ENCODE results near the gene ZNF662. TPM values are rescaled to one million over a fixed set of nuclear protein-coding genes. Genes with fewer than 3 reads are reported as not detected.
"Not testable (repeated sequence)": the region's sequence is repeated elsewhere in the genome, so short reads cannot be mapped to it uniquely, and the experiment has no call there.

ZNF662 gene
- total RNA-seq (2014; rRNA removed; shearing (Covaris generic)): 0.29 and 0.72 TPM in 2 replicates

DNA sequence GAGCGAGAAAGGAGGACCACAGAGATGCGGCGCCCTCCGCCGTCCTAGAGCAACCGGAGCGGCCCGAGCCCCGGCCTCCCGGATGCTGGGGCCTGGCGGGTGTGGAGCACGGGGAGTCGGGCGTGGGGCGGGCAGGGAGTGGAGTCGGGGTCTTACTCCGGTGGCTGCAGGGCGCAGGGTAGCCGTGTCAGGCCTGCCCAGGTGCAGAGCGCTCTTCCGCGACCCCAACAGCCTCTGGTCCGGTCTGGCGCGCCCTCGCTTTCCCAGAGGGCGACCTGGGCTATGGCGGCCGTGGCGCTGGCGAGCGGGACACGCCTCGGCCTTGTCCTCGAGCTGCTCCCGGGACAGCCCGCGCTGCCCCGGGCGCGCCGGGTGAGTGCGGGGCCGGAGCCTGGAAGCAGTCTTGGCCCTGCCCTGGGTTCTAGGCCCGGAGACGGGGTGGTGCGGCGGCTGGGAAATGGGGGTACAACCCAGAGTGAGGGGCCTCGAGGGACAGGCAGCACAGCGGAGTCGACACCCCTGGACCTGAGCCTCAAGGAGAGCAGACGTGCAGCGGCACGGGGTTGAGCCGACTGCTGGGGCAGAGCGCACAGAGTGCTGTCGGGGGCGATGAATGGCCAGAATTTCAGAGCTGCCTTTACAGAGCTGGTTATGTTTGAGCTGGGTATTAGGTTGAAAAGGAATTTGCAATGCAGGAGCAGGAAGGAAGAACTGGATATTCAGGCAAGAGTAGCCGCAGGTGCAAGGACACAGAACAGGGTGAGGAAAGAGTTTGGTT lies at the start of gene ZNF662:
ZNF662 (plus strand) TSS at position 73 of the 778 bp plus-strand sequence. CDS start 1,973 bp downstream, outside the sequence.
- DNase-seq (ENCODE audit: low read depth): peak; percentile 27

DNA sequence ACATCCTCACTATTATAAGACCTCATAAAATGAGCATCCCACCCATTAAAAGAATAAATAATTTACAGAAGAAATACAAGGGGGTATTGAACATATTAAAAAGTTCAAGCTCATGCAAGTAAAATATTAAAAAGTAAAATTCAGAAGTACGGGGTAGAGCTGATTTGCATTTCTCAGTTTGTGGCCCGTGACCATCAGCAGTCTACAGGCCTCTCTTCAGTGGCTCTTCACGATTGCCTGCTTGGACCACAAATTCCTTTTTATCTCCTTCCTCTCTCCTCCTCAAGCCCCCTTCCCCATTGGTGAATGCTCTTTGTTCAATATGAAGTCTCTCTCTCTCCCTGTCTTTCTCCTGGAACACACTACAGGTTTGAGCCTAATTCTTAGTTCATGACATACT lies 49.4 kb upstream of the ZNF662 start:
- DNase-seq (ENCODE audit: low read depth): no peak

DNA sequence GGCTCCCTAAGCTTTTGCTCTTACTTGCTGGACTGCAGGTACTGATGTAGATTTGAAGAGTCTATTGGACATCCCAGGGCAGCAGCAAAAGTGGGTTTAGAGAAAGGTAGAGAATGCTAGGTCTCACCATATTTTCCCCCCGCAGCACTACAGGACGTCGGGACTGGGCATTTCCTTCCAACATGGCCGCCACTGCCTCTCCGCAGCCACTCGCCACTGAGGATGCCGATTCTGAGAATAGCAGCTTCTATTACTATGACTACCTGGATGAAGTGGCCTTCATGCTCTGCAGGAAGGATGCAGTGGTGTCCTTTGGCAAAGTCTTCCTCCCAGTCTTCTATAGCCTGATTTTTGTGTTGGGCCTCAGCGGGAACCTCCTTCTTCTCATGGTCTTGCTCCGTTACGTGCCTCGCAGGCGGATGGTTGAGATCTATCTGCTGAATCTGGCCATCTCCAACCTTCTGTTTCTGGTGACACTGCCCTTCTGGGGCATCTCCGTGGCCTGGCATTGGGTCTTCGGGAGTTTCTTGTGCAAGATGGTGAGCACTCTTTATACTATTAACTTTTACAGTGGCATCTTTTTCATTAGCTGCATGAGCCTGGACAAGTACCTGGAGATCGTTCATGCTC lies 41.5 kb upstream of the ZNF662 start:
- DNase-seq (ENCODE audit: low read depth): no peak

DNA sequence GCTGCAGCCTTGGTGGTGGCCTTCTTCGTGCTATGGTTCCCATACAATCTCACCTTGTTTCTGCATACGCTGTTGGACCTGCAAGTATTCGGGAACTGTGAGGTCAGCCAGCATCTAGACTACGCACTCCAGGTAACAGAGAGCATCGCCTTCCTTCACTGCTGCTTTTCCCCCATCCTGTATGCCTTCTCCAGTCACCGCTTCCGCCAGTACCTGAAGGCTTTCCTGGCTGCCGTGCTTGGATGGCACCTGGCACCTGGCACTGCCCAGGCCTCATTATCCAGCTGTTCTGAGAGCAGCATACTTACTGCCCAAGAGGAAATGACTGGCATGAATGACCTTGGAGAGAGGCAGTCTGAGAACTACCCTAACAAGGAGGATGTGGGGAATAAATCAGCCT lies 40.7 kb upstream of the ZNF662 start:
- DNase-seq (ENCODE audit: low read depth): no peak

DNA sequence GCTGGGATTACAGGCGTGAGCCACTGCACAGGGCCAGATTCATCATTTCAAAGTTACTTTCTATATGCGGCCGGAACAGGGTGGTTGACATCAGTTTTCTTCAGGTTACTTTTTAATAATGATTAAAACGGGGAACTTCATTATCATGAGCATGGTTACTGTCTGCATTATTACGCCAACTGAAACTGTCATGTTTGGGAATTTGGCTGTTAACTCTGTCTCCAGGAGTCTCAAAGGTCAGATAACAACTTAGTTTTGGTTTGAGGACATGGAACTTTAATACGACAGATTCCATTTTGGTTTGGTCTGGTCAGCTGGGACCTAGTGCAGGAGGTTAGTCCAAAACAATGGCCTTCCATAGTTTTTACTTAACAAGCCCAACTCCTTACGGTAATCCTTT lies 38.8 kb upstream of the ZNF662 start:
- no peak for DNase-seq (ENCODE audit: low read depth)

DNA sequence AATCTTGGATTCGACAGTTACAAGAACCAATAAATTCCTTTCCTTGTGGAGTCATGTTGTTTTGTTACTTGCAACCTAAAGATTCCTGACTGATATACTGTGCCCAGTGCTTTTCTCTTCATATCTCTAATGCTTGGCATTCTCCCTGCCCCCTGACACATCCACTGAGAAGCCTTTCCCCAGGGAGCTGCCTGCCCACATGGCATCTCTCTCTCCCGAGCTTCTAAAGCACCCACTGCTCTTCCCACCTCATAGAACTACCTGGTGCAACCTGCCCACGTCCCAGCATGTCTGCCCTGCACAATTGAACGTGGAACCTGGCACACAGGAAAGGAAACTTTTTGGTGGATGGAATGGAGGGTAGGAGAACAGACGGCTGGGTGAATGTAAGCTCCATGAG lies 37.1 kb upstream of the ZNF662 start:
- no peak for DNase-seq (ENCODE audit: low read depth)

DNA sequence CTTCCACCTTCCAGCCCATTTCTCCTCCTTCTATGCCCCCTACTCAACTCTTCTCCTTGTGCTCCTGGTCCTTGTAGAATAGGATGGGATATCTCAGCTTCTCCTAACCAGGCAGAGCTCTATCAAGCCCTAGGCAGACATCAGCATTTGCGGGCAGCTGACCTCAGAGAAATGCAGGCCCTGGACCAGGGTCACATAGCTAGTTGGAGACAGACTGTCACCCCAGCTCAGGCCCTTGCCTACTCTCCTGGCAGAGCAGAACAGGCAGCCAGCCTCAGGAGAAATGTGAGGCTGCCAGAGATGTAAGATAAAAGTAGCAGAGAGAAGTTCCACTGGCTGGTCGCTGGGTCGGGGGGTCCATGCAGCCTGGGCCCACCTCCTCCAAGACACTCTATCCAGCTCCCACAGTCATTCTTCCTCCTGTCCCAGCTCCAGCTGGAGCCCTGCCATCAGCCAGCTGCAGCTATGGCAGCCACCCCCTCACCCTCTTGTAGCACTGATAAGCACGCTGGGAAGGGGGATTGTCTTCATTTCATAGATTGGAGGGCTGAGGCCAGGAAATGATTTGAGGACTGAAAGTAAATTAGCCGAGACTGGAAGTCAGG lies 34.2 kb upstream of the ZNF662 start:
- no peak for DNase-seq (ENCODE audit: low read depth)

DNA sequence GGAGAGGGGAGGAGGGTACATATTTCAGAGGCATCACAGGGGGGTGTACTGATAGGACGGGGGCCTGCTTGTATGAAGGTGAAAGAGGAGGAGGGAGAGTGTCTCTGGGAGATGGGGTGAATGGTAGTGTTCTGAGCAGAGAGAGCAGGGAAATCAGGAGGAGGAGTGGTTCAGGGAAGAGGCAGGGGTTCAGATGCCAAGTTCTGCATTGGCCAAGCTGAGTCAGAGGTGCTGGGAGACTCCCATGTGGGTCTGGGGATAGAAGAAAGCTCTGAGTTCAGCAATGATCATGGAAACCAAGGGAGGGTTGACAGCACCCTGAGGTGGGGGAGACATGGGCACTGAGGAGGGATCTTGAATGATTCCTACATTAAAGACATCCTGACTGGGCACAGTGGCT lies 33.2 kb upstream of the ZNF662 start:
- DNase-seq (ENCODE audit: low read depth): no peak

DNA sequence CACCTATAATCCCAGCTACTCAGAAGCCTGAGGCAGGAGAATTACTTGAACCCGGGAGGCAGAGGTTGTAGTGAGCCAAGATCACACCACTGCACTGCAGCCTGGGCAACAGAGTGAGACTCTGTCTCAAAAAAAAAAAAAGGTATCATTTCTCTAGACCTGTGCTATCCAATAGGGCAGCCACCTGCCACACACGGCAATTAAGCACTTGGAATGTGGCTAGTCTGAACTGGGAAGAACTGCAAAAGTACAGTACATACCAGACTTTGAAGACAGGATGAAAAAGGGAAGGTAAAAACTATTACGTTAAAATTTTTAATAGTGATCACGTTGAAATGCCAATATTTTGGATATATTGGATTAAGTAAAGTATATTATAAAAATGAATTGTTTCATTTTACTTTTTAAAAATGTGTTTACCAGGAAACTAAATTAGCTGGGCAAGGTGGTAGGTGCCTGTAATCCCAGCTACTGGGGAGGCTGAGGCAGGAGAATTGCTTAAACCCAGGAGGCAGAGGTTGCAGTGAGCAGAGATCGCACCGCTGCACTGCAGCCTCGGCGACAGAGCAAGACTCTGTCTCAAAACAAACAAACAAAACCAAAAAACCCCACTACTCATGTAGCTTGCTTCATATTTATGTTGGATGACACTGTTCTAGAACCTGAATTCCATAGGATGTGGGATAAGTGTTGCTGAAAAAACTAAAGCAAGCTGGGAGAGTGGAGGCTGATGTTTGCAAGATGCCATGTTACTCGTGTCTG lies 32.5 kb upstream of the ZNF662 start:
- no peak for DNase-seq (ENCODE audit: low read depth)

DNA sequence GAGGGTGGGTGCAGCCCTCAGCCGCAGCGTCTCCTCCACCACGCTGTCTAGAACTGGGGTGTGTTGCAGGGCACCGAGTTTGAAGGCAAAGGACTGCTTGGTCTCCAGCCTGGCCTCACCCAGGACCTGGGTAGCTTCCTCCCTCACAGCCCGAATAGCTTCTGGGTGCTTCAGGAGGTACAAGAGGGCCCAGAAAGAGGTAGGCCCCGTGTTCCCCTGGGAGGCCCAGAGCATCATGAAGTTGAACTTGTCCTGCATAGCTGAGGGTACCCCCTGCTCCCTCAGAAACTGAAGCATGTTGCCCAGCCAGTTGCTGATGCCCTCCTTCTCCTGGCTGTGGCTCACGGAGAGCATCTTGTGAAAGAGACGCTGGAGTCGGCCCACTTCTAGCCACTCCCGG lies 31.2 kb upstream of the ZNF662 start:
- DNase-seq (ENCODE audit: low read depth): no peak

DNA sequence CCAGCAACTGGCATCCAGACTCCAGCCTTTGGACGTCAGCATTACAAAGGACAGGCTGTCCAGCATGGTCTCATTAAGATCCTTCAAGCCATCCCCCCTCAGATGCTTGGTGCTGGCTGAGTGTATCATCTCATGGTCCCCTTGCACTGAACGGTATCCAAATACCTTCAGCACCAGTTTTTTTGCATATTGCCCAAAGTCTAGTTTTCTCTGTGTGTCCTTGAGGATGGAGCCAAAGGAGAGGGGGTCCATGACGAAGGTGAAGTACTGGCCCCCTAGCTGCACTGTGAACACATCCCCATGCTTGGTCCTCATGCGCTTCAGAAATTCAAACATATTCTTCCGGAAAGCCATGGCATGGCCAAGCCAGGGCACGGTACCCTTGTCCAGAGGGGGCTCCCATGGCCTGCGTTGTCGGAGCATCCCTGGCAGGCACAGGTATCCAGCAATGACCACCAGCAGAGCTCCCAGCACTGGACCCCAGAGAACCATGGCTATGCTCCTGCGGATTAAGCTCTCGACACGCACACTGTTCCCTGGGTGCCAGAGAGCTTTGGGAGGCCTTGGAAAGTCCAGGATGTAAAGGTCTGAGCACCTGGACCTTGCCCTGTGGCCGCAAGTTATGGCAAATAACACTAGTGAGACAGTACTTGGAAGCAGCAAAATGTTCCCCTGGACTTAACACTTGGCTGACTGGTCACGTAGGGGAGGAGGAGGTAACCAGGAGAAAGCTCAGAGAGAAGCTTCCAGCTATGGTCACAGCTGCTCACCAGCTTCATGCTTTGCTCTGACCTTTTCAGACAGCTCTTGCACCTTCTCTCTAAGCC lies 30.4 kb upstream of the ZNF662 start, which contains the start of gene CYP8B1:
CYP8B1 (minus strand) TSS at position 555 of the 827 bp plus-strand sequence; CDS start at position 492, 63 bp downstream.
- DNase-seq (ENCODE audit: low read depth): no peak

DNA sequence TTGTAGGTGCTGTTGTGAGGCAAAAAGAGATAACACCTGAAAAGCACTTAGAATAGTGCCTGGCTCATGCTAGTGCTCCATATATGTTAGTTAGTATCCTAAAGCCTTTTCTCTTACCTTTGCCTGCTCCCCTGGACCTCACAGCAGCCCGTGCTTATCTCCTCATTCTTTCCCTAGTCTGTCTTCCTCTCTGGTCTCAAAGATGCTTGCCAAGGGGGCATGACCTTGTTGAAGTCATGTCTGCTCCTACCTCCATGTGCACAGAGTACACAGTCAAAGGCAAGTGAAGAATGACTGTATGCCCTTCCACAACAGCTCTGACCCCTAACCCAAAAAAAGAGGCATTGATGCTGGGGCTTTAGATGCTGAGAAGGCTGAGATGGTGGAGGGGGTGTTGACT lies 29.5 kb upstream of the ZNF662 start:
- DNase-seq (ENCODE audit: low read depth): no peak

DNA sequence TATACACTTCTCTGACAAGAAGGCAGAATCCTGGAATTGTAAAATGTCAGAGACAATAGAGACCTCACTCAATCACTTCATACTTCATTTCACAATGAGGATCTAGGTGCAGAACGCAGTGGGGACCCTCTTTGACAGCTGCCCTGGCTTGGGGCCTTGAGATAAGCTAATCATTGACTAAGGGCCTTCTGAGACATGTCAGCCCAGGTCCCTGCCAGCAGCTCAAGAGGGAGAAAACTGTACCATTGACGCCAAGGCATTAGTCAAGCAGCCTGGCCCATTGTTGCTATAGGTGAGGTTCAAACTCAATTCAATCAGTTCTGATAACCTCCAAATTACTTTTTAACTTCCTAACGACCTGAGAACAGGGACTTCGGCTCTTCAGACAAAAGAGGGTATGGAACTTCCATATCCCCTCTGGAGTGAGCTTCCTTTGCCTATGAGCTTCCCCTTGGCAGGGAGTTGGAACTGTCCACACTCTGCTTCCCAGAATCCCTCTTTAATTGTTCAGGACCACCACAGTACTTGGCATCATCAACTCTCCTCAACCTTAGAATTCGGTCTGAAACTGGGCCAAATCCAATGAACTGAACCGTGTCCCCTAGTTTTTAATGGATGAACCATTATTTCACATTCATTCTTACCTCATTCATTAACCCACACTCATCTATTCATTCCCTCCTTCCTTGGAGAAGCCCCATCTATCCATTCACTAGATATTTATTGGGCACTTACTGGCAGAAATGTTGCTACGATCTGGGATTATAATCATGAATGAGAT lies 28.8 kb upstream of the ZNF662 start:
- no peak for DNase-seq (ENCODE audit: low read depth)

DNA sequence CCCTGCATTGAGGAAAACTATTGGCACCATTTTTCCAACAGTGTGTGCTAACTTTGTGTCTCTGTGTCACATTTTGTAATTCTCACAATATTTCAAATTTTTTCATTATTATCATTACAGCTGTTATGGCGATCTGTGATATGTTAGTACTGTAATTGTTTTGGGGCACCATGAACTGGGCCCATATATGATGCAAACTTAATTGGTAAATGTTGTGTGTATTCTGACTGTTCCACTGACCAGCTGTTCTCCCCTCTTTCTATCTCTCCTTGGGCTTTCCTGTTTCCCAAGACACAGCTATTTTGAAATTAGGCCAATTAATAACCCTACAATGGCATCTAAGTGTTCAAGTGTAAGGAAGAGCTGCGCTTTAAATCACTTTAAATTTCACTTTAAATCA lies 28.1 kb upstream of the ZNF662 start:
- DNase-seq (ENCODE audit: low read depth): no peak

DNA sequence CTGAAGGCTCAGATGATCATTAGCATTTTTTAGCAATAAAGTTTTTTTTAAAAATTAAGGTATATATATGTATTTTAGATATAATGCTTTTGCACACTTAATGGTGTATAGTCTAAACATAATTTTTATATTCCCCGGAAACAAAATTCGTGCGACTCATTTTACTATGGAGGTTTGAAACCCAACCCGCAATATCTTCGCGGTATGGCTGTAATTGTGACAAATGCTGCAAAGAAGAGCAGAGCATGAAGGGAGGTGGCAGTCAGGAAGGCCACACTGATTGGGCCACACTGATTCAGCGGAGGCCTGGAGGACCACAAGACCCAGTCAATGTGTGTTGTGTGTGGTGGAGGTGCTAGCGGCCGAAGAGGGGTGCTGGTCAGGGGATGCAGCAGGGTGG lies 25.8 kb upstream of the ZNF662 start:
- no peak for DNase-seq (ENCODE audit: low read depth)

DNA sequence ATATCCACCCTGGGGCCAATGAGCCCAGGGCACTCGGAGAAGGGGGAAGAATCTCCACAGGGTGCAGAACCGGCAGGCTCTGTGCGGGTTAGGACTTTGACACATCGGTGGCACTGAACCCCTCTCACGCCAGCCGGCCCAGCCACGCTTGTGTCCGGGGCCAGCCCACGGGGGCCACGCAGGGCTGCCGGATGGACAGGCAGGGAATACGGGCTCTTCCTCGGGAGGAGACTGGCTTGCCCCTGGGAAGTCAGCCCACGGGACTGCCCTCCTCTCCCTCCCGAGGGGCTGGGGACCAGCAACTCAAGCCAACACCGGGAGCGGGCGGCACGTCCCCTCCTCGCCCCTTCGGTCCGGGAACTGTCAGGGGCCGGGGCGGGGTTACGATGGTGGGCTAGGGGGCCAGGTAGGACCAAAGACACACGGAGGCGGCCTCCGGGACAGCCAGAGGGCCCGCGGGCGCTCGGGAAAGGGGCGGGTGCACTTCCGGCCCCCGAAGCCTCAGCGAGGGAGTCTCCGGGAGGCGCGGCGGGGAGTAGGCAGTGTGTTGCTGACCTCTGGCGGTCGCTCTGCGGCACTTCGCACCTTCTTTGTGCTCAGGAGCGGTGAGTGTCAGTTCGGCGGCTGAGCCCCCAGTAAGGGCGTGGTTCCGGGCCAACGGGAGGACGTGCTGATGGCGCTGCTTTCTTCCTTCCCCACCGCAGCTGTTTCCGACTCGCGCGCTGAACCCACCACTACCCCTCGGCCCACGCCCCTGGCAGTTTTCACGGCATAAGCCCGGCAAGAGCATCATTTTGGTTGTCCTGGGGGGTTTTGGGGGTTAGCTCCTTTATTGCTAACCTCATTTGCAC lies 25.1 kb upstream of the ZNF662 start:
- peak; percentile 82 for DNase-seq (ENCODE audit: low read depth)

DNA sequence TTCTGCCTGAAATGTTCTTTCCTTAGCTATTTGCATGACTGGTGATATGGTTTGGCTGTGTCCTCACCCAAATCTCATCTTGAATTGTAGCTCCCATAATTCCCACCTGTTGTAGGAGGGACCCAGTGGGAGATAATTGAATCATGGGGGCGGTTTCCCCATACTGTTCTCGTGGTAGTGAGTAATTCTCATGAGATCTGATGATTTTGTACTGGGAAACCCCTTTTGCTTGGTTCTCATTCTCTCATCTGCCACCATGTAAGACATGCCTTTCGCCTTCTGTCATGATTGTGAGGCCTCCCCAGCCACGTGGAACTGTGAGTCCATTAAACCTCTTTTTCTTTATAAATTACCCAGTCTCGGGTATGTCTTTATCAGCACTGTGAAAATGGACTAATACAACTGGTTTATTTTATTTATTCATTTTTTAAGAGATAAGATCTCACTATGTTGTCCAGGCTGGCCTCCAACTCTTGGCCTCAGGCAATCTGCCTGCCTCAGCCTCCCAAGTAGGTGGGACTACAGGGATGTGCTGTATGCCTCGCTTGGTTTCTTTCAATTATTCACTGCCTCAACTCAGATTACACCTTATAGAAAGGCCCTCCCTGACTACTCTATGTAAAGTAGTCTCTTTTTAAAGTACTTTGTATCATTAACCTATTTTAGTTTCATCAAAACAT lies 22.6 kb upstream of the ZNF662 start:
- not testable (repeated sequence) for DNase-seq (ENCODE audit: low read depth)

DNA sequence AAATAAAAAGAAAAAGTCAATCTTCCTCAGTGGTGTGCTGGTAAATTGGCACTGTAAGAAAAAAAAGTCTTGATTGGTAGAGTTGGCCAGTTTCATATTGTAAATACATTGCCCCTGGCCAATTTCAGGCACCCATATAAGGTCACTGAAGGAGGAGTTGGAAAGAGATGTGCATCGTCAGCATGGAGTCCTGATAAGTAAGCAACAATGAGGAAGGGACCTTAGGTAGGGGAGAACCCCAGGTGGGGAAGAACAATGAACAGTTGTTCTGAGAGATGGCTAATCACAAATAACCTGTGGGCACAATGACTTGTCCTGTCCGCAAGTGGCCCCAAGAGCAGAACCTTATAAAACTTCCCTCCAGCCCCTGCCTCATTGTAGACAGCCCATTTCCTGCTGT lies 21.6 kb upstream of the ZNF662 start:
- no peak for DNase-seq (ENCODE audit: low read depth)

DNA sequence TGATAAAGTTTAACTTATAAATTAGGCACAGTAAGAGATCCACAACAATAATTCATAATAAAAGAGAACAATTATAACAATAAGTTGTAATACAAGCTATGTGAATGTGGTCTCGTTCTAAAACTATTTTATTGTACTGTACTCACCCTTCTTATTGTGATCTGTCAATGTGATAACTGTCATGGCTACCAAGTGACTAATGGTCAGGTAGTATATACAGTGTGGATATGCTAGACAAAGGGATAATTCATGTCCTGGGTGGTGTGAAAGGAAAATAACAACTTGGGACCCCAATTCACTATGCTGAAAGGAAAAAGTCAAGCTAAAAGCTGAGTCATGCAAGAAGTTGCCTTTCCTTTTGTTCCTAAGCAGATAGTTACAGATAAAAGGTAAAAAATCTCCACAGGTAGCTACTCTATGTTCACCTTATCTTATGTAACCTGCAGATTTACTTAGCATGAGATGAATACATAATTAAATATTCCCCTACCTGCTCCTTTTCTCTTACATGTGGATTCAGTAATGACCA lies 19.6 kb upstream of the ZNF662 start:
- DNase-seq (ENCODE audit: low read depth): no peak

Measured in RPMI7951 (cell line).